Muscle layer of colon (tissue), 2 donors: ENCODE results near the gene ABLIM2.

Source experiments
- H3K27ac ChIP-seq: one replicate; pipeline ENCODE4 v1.7.0; 2013; ENCODE audit warnings: low read depth, mild to moderate bottlenecking, low read length, moderate library complexity
- H3K27me3 ChIP-seq, 2 donors: one replicate each; pipeline ENCODE4 v1.7.0; 2013; ENCODE audit warnings: low read length in 2 of 2, mild to moderate bottlenecking in 2 of 2; ENCODE audit not compliant: insufficient read depth in 2 of 2, control insufficient read depth in 1 of 2
- H3K36me3 ChIP-seq: one replicate; pipeline ENCODE4 v1.7.0; 2013; ENCODE audit warnings: mild to moderate bottlenecking, low read length; ENCODE audit not compliant: insufficient read depth
- H3K4me1 ChIP-seq: one replicate; pipeline ENCODE4 v1.7.0; 2013; ENCODE audit warnings: mild to moderate bottlenecking, low read length; ENCODE audit not compliant: insufficient read depth
- H3K4me3 ChIP-seq, 2 donors: one replicate each; pipeline ENCODE4 v1.7.0; 2013; ENCODE audit warnings: low read length in 2 of 2, low read depth in 1 of 2, mild to moderate bottlenecking in 1 of 2, moderate library complexity in 1 of 2
- H3K9ac ChIP-seq: one replicate; pipeline ENCODE4 v1.7.0; 2013; ENCODE audit warnings: low read length
- H3K9me3 ChIP-seq: one replicate; pipeline ENCODE4 v1.7.0; 2013; ENCODE audit warnings: mild to moderate bottlenecking, low read length
- donor health status: abdominal sarcoma.
- donor health status: Adenocarcinoma of cecum.

Gene ABLIM2

GRCh38 chr4:8152865-8153257, 5.8 kb downstream of the ABLIM2 start:
- no peak overlapping the region for H3K27ac ChIP-seq
- no peak overlapping the region for H3K9ac ChIP-seq
- no peaks in the 10 kb centered on the region for H3K9me3 ChIP-seq
- H3K4me1 ChIP-seq = no peaks in the 10 kb centered on the region
- H3K36me3 ChIP-seq = no peaks in the 10 kb centered on the region
- peaks cover 0 to 7% of the 10 kb centered on the region in 2 donors for H3K27me3 ChIP-seq
- H3K4me3 ChIP-seq = no peak overlapping the region

GRCh38 chr4:8152090-8152864, 6.3 kb downstream of the ABLIM2 start:
- Histone ChIP-seq H3K27ac (no peak overlapping the region), H3K9ac (no peak overlapping the region), H3K4me3 (no peak overlapping the region), H3K9me3 (no peaks in the 10 kb centered on the region), H3K27me3 (peaks cover 0 to 2% of the 10 kb centered on the region in 2 donors), H3K36me3 (no peaks in the 10 kb centered on the region), H3K4me1 (no peaks in the 10 kb centered on the region)

DNA sequence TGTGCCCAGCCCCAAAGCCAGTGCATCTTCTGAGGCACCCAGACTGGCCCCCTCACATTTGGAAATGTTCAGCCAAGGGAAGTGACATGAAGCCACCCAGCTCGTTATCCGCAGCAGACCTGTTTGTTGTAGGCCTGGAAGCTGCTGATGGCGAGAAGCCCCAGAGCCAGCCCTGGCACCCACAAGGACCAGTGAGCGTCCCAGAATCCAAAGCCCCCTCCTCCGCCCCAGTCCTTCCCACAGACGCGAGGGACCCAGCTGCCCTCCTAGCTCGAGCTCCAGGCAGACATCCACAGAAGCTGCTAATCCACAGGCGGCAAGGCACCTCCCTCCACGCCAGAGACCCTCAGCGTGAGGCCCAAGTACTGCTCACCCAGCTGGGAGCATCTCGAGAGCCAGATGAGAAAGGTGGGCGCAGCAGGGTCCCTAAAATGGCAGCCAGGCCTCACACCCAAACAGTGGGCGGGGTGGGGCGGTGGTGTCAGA, 7.4 kb downstream of the ABLIM2 start:
- Histone ChIP-seq H3K27ac (no peak overlapping the region), H3K36me3 (no peaks in the 10 kb centered on the region), H3K9ac (no peak overlapping the region), H3K4me1 (peaks cover under 1% of the 10 kb centered on the region), H3K4me3 (no peak overlapping the region), H3K27me3 (no peaks in the 10 kb centered on the region), H3K9me3 (no peaks in the 10 kb centered on the region)

DNA sequence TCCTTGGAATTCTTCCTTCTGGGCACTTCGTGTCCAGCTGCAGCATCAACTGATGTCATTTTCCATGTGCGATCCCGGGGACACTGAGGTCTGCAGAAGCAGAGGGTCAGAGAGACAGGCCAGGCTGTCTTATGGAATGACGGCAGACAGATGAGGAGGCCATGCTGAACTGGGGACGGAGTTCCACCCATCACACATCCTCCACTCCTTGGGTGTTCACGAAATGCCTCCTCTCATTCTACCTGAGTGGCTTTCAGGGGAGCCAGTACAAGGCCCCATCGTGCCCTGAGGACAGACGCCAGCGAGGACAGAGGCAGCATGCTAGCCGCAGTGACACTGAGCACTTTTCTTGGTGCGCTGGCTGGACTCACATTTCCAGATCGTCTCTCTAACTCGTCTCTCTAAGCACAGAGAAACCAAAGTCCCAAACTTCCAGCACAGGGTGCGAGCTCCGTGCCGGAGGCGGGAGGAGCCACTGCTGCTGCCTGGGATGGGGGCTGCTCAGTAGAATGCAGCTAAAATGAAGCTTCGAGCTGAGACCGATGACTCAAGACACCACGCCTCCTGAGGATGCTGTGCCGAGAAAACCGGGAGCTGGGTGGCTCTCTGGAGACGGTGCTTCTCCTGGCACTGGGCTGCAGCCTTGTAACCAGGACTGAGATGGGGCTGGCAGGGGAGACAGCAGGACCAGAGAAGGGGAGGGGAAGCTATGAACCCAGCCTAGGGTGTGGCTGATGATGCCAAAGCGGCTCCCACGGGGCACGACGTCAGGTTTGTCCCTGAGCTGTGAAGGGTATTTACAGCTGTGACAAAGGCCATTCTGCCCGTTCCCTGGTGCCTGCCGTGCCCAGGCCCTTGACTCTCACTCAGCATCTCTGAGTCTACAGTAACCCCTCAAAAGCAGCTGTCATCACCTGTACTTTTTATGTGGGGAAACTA, 8.2 kb downstream of the ABLIM2 start:
- Histone ChIP-seq H3K4me1 (peaks cover 8% of the 10 kb centered on the region), H3K27me3 (no peaks in the 10 kb centered on the region), H3K27ac (no peak overlapping the region), H3K4me3 (no peak overlapping the region), H3K9me3 (no peaks in the 10 kb centered on the region), H3K36me3 (no peaks in the 10 kb centered on the region), H3K9ac (no peak overlapping the region)

DNA sequence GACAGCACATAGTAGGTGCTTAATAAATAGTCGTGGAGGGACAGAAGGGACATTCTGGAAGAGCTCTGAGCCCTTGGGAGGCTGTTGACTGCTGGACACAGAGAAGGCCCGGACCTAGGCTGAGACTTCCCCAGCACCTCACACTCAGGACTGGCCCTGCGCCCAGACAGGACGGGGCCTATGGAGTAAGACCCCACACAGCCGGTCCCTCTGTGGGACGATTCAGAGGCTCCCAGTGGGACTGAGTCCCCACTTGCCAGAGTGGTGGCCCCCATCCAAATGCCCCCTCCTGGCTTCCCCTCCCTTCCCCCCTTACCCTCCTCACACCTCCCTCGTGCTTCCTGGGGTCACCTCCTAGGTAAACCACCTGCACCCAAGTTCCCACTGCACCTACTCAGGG, 8.9 kb downstream of the ABLIM2 start:
- Histone ChIP-seq H3K4me1 (peaks cover 12% of the 10 kb centered on the region), H3K9me3 (no peaks in the 10 kb centered on the region), H3K27me3 (no peaks in the 10 kb centered on the region), H3K9ac (no peak overlapping the region), H3K27ac (no peak overlapping the region), H3K4me3 (no peak overlapping the region), H3K36me3 (no peaks in the 10 kb centered on the region)

- H3K27ac ChIP-seq = no peak overlapping the region
- no peak overlapping the region for H3K9ac ChIP-seq
- H3K27me3 ChIP-seq = no peaks in the 10 kb centered on the region
- H3K9me3 ChIP-seq = no peaks in the 10 kb centered on the region
- no peaks in the 10 kb centered on the region for H3K36me3 ChIP-seq
- peaks cover 12% of the 10 kb centered on the region for H3K4me1 ChIP-seq
- no peak overlapping the region for H3K4me3 ChIP-seq
These were observed 9.7 kb downstream of the ABLIM2 start for GRCh38 chr4:8148785-8149435.

DNA sequence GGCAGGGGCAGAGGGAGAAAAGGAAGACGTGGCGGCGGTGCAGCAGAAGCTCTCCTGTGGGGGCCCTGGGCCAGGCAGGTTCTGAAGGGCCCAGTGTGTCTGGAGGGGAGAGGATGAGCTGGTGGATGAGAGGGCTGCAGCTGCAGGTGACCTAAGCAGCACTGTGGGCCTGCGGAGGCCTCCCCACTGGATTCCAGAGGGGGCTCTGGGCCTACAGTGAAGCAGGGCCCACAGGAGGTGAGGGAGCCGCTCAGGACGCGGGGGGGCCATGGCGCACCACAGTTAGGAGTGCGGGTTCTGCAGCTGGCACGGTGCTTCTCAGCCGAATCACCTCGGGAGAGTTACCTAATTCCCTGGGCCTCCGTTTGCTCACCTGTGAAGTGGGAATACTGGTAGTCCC, 10.5 kb downstream of the ABLIM2 start:
- no peak overlapping the region for H3K9ac ChIP-seq
- peaks cover 12% of the 10 kb centered on the region for H3K4me1 ChIP-seq
- no peaks in the 10 kb centered on the region for H3K36me3 ChIP-seq
- H3K9me3 ChIP-seq = no peaks in the 10 kb centered on the region
- H3K27me3 ChIP-seq = no peaks in the 10 kb centered on the region
- no peak overlapping the region for H3K4me3 ChIP-seq
- no peak overlapping the region for H3K27ac ChIP-seq

DNA sequence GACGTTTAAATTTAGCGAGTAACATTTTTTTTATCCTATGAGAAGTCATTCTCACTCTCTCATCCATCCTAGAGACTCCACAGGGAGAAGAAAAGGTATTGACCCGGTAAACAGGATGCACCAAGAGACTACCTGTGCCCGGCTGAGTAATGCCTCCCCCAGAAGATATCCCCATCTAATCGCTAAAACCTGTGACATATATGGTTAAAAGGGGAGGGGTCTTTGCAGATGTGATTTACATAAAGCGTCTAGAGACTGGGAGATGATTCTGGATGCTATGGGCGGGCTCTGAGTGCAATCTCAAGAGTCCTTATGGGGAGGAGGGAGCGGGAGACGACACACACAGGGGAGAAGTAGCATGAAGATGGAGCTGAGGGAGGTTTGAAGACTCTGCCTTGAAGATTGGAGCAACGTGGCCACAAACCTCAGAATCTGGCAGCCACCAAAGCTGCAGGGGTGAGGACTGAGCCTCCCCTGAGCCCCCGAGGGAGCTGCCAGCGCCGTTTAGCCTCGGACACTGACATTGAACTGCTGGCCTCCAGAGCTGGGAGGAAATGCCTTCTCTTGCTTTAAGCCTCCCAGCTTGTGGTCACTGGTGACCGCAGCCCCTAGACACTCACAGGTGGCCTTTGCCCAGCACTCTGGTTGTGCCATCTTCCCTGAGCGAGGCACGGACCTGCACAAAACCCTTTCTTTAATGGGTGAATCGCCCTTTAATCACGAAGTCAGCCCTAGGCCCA, 11.2 kb downstream of the ABLIM2 start:
- Histone ChIP-seq H3K4me3 (no peak overlapping the region), H3K4me1 (peaks cover 12% of the 10 kb centered on the region), H3K27ac (no peak overlapping the region), H3K36me3 (no peaks in the 10 kb centered on the region), H3K9me3 (no peaks in the 10 kb centered on the region), H3K27me3 (no peaks in the 10 kb centered on the region), H3K9ac (no peak overlapping the region)

- no peak overlapping the region for H3K4me3 ChIP-seq
- no peak overlapping the region for H3K9ac ChIP-seq
- peaks cover 12% of the 10 kb centered on the region for H3K4me1 ChIP-seq
- H3K9me3 ChIP-seq = no peaks in the 10 kb centered on the region
- no peaks in the 10 kb centered on the region for H3K36me3 ChIP-seq
- H3K27me3 ChIP-seq = no peaks in the 10 kb centered on the region
- no peak overlapping the region for H3K27ac ChIP-seq
These were observed 12.5 kb downstream of the ABLIM2 start for GRCh38 chr4:8146157-8146556.

GRCh38 chr4:8144359-8144758, 14.3 kb downstream of the ABLIM2 start:
- no peak overlapping the region for H3K27ac ChIP-seq
- no peaks in the 10 kb centered on the region for H3K27me3 ChIP-seq
- no peak overlapping the region for H3K4me3 ChIP-seq
- no peaks in the 10 kb centered on the region for H3K9me3 ChIP-seq
- H3K9ac ChIP-seq = no peak overlapping the region
- peaks cover 12% of the 10 kb centered on the region for H3K4me1 ChIP-seq
- H3K36me3 ChIP-seq = no peaks in the 10 kb centered on the region
